ENCODE measurements around the gene B4GAT1. TPM values are rescaled to one million over a fixed set of nuclear protein-coding genes. Genes with fewer than 3 reads are reported as not detected.

The B4GAT1 gene
- total RNA-seq, 1 donor from 2014 or later: 42.7 TPM

DNA sequence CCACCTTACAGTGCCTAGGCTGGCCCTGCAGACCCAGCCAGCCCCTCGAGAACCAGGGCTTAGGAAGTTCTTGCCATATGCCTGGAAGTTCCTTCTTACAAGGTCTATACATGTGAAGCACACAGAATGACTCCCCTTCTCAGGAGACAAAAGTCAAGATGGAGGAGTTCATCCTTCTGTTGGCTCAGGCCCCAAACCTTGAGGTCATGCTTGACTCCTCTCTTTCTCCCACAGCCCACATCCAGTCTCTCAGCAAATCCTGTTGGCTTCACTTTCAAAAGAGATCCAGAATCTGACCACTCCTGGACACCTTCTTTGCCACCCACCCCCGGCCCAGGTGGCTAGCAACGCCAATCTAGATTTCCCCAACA is 28.8 kb downstream of the B4GAT1 start:
- peak overlapping the region; percentile 74 for H3K4me3 Mint-ChIP-seq (ENCODE audit: unreplicated experiment)
- no peak for DNase-seq
- peak overlapping the region; percentile 94 for H3K27ac Mint-ChIP-seq (ENCODE audit: unreplicated experiment)
- peaks cover 24% of the 10 kb centered on the region for H3K27me3 Mint-ChIP-seq (ENCODE audit: unreplicated experiment)
- TF ChIP-seq, protein P1, sequence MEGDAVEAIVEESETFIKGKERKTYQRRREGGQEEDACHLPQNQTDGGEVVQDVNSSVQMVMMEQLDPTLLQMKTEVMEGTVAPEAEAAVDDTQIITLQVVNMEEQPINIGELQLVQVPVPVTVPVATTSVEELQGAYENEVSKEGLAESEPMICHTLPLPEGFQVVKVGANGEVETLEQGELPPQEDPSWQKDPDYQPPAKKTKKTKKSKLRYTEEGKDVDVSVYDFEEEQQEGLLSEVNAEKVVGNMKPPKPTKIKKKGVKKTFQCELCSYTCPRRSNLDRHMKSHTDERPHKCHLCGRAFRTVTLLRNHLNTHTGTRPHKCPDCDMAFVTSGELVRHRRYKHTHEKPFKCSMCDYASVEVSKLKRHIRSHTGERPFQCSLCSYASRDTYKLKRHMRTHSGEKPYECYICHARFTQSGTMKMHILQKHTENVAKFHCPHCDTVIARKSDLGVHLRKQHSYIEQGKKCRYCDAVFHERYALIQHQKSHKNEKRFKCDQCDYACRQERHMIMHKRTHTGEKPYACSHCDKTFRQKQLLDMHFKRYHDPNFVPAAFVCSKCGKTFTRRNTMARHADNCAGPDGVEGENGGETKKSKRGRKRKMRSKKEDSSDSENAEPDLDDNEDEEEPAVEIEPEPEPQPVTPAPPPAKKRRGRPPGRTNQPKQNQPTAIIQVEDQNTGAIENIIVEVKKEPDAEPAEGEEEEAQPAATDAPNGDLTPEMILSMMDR (IDR thresholded peaks at IDR 0.05; ENCODE audit: partially characterized antibody, unreplicated experiment): no peak
- H3K4me1 Mint-ChIP-seq (ENCODE audit: low read depth, unreplicated experiment): peaks cover 41% of the 10 kb centered on the region
- H3K9me3 Mint-ChIP-seq (ENCODE audit: unreplicated experiment): peaks cover 30% of the 10 kb centered on the region
- no peaks in the 10 kb centered on the region for H3K36me3 Mint-ChIP-seq (ENCODE audit: unreplicated experiment)

DNA sequence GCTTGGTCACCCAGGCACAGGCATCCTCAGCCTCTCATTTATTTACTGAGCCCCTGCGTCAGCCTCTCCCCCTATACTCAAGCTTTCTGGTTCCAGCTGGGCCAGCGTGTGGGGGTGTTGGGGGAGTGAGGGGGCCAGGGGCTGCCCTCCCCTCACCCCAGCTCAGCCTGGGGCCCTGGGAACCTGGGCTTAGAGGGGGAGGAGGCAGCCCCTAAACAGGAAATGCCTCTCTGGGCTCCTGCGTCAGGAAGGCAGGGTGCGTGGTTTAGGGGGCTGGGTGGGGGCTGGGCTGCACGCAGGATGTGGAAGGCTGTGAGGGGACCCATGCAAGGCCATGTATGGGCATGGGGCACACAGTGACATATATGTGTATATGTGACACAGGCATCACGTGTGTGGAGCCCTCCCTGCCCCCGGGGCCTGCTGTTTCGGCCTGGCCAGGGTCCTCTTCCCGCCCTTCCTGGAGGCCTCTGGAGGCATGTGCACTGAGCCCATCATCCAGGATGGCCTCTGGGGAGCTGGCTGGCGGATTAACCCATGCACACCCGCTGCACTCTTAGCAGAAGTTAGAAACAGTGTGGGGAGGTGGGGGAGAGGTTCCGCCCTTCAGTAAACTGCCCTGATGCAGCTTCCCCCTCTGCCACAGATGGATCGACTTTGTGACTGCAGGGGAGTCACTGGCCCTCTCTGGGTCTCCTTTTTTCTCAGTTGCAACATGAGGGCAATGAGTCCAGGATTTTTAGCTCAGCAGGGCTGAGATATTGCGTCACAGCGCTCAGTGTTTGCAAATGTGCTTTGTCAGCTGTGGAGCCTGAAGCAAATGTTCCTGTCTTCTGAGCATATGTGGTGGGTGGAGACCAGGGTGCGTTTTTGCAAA is 29.5 kb downstream of the B4GAT1 start:
- H3K27me3 Mint-ChIP-seq (ENCODE audit: unreplicated experiment): peaks cover 19% of the 10 kb centered on the region
- no peaks in the 10 kb centered on the region for H3K36me3 Mint-ChIP-seq (ENCODE audit: unreplicated experiment)
- H3K9me3 Mint-ChIP-seq (ENCODE audit: unreplicated experiment): peaks cover 28% of the 10 kb centered on the region
- H3K27ac Mint-ChIP-seq (ENCODE audit: unreplicated experiment): peak overlapping the region; percentile 96
- TF ChIP-seq, protein P1 (IDR thresholded peaks at IDR 0.05; ENCODE audit: partially characterized antibody, unreplicated experiment): no peak
- H3K4me1 Mint-ChIP-seq (ENCODE audit: low read depth, unreplicated experiment): peaks cover 40% of the 10 kb centered on the region
- DNase-seq: peak; percentile 71
- H3K4me3 Mint-ChIP-seq (ENCODE audit: unreplicated experiment): peak overlapping the region; percentile 74

DNA sequence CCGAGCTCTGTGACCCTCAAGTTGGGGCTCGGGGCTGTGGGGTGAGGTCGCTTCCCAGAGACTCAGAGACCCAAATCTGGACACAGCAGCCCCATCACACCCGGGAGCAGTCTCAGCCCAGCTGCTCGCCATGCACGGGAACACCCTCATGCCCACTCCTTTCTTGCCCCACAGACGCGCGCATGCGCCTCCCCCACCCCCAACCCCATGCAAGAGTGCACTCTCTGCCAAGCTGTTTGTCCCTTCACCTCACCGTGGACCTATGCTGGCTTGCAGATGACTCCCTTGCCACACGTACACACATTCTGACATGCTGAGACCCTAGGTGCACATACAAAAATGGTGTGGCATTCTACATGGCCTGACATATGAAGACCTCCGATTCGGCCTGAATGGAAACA is 30.1 kb downstream of the B4GAT1 start:
- peak overlapping the region; percentile 67 for H3K4me3 Mint-ChIP-seq (ENCODE audit: unreplicated experiment)
- H3K4me1 Mint-ChIP-seq (ENCODE audit: low read depth, unreplicated experiment): peaks cover 40% of the 10 kb centered on the region
- H3K27me3 Mint-ChIP-seq (ENCODE audit: unreplicated experiment): peaks cover 21% of the 10 kb centered on the region
- H3K9me3 Mint-ChIP-seq (ENCODE audit: unreplicated experiment): peaks cover 30% of the 10 kb centered on the region
- no peaks in the 10 kb centered on the region for H3K36me3 Mint-ChIP-seq (ENCODE audit: unreplicated experiment)
- peak; percentile 58 for DNase-seq
- H3K27ac Mint-ChIP-seq (ENCODE audit: unreplicated experiment): peak overlapping the region; percentile 96
- TF ChIP-seq, protein P1 (IDR thresholded peaks at IDR 0.05; ENCODE audit: partially characterized antibody, unreplicated experiment): no peak

DNA sequence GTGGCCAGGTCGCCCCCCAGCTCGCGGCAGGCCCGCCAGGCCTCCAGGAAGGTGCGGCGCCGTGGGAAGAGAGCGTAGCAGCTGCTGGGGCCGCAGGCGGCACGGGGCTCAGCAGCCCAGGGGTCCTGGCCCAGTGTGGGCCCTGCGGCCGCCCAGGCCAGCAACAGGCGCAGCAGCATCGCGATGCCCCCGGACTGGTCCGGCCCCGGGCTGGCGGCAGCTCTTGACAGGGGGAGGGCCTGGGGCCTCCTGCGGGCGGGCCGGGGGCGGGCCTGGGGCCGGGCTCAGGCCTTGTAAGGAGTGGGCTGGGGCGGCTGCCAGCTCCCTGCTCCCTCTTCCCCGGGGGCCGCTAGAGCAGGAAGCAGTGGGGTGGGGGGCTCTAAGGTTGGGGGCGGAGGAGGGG is 30.6 kb downstream of the B4GAT1 start, which contains the start of gene CD248:
CD248 (minus strand) TSS at position 196 of the 403 bp plus-strand sequence; CDS start at position 179, 17 bp downstream.
- Mint-ChIP-seq H3K36me3 (ENCODE audit: unreplicated experiment) (no peaks in the 10 kb centered on the region), H3K27me3 (ENCODE audit: unreplicated experiment) (peaks cover 25% of the 10 kb centered on the region), H3K9me3 (ENCODE audit: unreplicated experiment) (peaks cover 31% of the 10 kb centered on the region), H3K27ac (ENCODE audit: unreplicated experiment) (peak within 1 kb of the TSS; percentile 96), H3K4me3 (ENCODE audit: unreplicated experiment) (peak within 1 kb of the TSS; percentile 67), H3K4me1 (ENCODE audit: low read depth, unreplicated experiment) (peaks cover 41% of the 10 kb centered on the region)
- DNase-seq: peak; percentile 55
- TF ChIP-seq, protein P1 (IDR thresholded peaks at IDR 0.05; ENCODE audit: partially characterized antibody, unreplicated experiment): no peak
